ENCODE results near the gene IL17RB. TPM values are rescaled to one million over a fixed set of nuclear protein-coding genes. Genes with fewer than 3 reads are reported as not detected.

The IL17RB gene
- 1.6 TPM for total RNA-seq

GRCh38 chr3:53846134-53846850, at the start of gene IL17RB, which contains the start of gene CHDH:
Gene IL17RB (plus strand): TSS chr3:53846568. CDS start chr3:53846589, 21 bp downstream.
Gene CHDH (minus strand): TSS chr3:53846419. CDS start chr3:53824008, 22,411 bp downstream.
- Histone ChIP-seq H3K4me1 (ENCODE audit: control insufficient read depth in 3 of 3, insufficient read depth in 3 of 3, low read length in 3 of 3) (peaks cover 11 to 14% (median 13%) of the 10 kb centered on the region in 3 donors), H3K9me3 (ENCODE audit: control insufficient read depth in 3 of 3, low read length in 3 of 3) (no peaks in the 10 kb centered on the region), H3K27ac (ENCODE audit: low read depth, low read length) (peak within 1 kb of the TSS; percentile 65), H3K27me3 (ENCODE audit: control insufficient read depth in 3 of 3, insufficient read depth in 3 of 3, low read length in 3 of 3) (peaks cover 0 to 10% (median 8%) of the 10 kb centered on the region in 3 donors), H3K36me3 (ENCODE audit: control insufficient read depth in 3 of 3, insufficient read depth in 3 of 3, low read length in 3 of 3) (no peaks in the 10 kb centered on the region), H3K9ac (ENCODE audit: low read depth in 1 of 3, low read length in 3 of 3) (peak within 1 kb of the TSS; percentile 79 to 89 (median 88)), H3K4me3 (ENCODE audit: low read length in 3 of 3) (peak within 1 kb of the TSS; percentile 74 to 80 (median 77))

- Histone ChIP-seq H3K9ac (ENCODE audit: low read depth in 1 of 3, low read length in 3 of 3) (no peak overlapping the region), H3K27ac (ENCODE audit: low read depth, low read length) (no peak overlapping the region), H3K36me3 (ENCODE audit: control insufficient read depth in 3 of 3, insufficient read depth in 3 of 3, low read length in 3 of 3) (no peaks in the 10 kb centered on the region), H3K9me3 (ENCODE audit: control insufficient read depth in 3 of 3, low read length in 3 of 3) (no peaks in the 10 kb centered on the region), H3K4me1 (ENCODE audit: control insufficient read depth in 3 of 3, insufficient read depth in 3 of 3, low read length in 3 of 3) (no peaks in the 10 kb centered on the region), H3K27me3 (ENCODE audit: control insufficient read depth in 3 of 3, insufficient read depth in 3 of 3, low read length in 3 of 3) (peaks cover 8 to 14% (median 13%) of the 10 kb centered on the region in 3 donors), H3K4me3 (ENCODE audit: low read length in 3 of 3) (no peak overlapping the region)
These were observed 48.2 kb upstream of the IL17RB start for GRCh38 chr3:53798144-53798543.

- H3K27me3 ChIP-seq (ENCODE audit: control insufficient read depth in 3 of 3, insufficient read depth in 3 of 3, low read length in 3 of 3) = peaks cover 8 to 14% (median 13%) of the 10 kb centered on the region in 3 donors
- no peak overlapping the region for H3K27ac ChIP-seq (ENCODE audit: low read depth, low read length)
- no peak overlapping the region for H3K4me3 ChIP-seq (ENCODE audit: low read length in 3 of 3)
- H3K4me1 ChIP-seq (ENCODE audit: control insufficient read depth in 3 of 3, insufficient read depth in 3 of 3, low read length in 3 of 3) = no peaks in the 10 kb centered on the region
- no peak overlapping the region for H3K9ac ChIP-seq (ENCODE audit: low read depth in 1 of 3, low read length in 3 of 3)
- H3K36me3 ChIP-seq (ENCODE audit: control insufficient read depth in 3 of 3, insufficient read depth in 3 of 3, low read length in 3 of 3) = no peaks in the 10 kb centered on the region
- no peaks in the 10 kb centered on the region for H3K9me3 ChIP-seq (ENCODE audit: control insufficient read depth in 3 of 3, low read length in 3 of 3)
These were observed 47.0 kb upstream of the IL17RB start for GRCh38 chr3:53799338-53799865.

- Histone ChIP-seq H3K4me3 (ENCODE audit: low read length in 3 of 3) (no peak overlapping the region), H3K4me1 (ENCODE audit: control insufficient read depth in 3 of 3, insufficient read depth in 3 of 3, low read length in 3 of 3) (no peaks in the 10 kb centered on the region), H3K9ac (ENCODE audit: low read depth in 1 of 3, low read length in 3 of 3) (no peak overlapping the region), H3K27me3 (ENCODE audit: control insufficient read depth in 3 of 3, insufficient read depth in 3 of 3, low read length in 3 of 3) (peaks cover 5 to 15% (median 10%) of the 10 kb centered on the region in 3 donors), H3K9me3 (ENCODE audit: control insufficient read depth in 3 of 3, low read length in 3 of 3) (no peaks in the 10 kb centered on the region), H3K36me3 (ENCODE audit: control insufficient read depth in 3 of 3, insufficient read depth in 3 of 3, low read length in 3 of 3) (no peaks in the 10 kb centered on the region), H3K27ac (ENCODE audit: low read depth, low read length) (no peak overlapping the region)
These were observed 46.1 kb upstream of the IL17RB start for GRCh38 chr3:53800041-53800906.

GRCh38 chr3:53801319-53801718, 45.0 kb upstream of the IL17RB start:
- no peak overlapping the region for H3K4me3 ChIP-seq (ENCODE audit: low read length in 3 of 3)
- H3K27ac ChIP-seq (ENCODE audit: low read depth, low read length) = no peak overlapping the region
- peaks cover 0 to 2% (median 0%) of the 10 kb centered on the region in 3 donors for H3K4me1 ChIP-seq (ENCODE audit: control insufficient read depth in 3 of 3, insufficient read depth in 3 of 3, low read length in 3 of 3)
- H3K27me3 ChIP-seq (ENCODE audit: control insufficient read depth in 3 of 3, insufficient read depth in 3 of 3, low read length in 3 of 3) = peaks cover under 1 to 13% (median 5%) of the 10 kb centered on the region in 3 donors
- no peaks in the 10 kb centered on the region for H3K36me3 ChIP-seq (ENCODE audit: control insufficient read depth in 3 of 3, insufficient read depth in 3 of 3, low read length in 3 of 3)
- H3K9ac ChIP-seq (ENCODE audit: low read depth in 1 of 3, low read length in 3 of 3) = no peak overlapping the region
- no peaks in the 10 kb centered on the region for H3K9me3 ChIP-seq (ENCODE audit: control insufficient read depth in 3 of 3, low read length in 3 of 3)

GRCh38 chr3:53802256-53802880, 44.0 kb upstream of the IL17RB start:
- H3K27ac ChIP-seq (ENCODE audit: low read depth, low read length) = no peak overlapping the region
- no peaks in the 10 kb centered on the region for H3K36me3 ChIP-seq (ENCODE audit: control insufficient read depth in 3 of 3, insufficient read depth in 3 of 3, low read length in 3 of 3)
- peaks cover 0 to 11% (median 4%) of the 10 kb centered on the region in 3 donors for H3K4me1 ChIP-seq (ENCODE audit: control insufficient read depth in 3 of 3, insufficient read depth in 3 of 3, low read length in 3 of 3)
- H3K9me3 ChIP-seq (ENCODE audit: control insufficient read depth in 3 of 3, low read length in 3 of 3) = no peaks in the 10 kb centered on the region
- no peak overlapping the region for H3K4me3 ChIP-seq (ENCODE audit: low read length in 3 of 3)
- H3K9ac ChIP-seq (ENCODE audit: low read depth in 1 of 3, low read length in 3 of 3) = no peak overlapping the region
- peaks cover 0 to 16% (median 5%) of the 10 kb centered on the region in 3 donors for H3K27me3 ChIP-seq (ENCODE audit: control insufficient read depth in 3 of 3, insufficient read depth in 3 of 3, low read length in 3 of 3)

- Histone ChIP-seq H3K4me3 (ENCODE audit: low read length in 3 of 3) (no peak overlapping the region), H3K36me3 (ENCODE audit: control insufficient read depth in 3 of 3, insufficient read depth in 3 of 3, low read length in 3 of 3) (no peaks in the 10 kb centered on the region), H3K27me3 (ENCODE audit: control insufficient read depth in 3 of 3, insufficient read depth in 3 of 3, low read length in 3 of 3) (peaks cover 0 to 16% (median 3%) of the 10 kb centered on the region in 3 donors), H3K27ac (ENCODE audit: low read depth, low read length) (no peak overlapping the region), H3K9me3 (ENCODE audit: control insufficient read depth in 3 of 3, low read length in 3 of 3) (no peaks in the 10 kb centered on the region), H3K9ac (ENCODE audit: low read depth in 1 of 3, low read length in 3 of 3) (no peak overlapping the region), H3K4me1 (ENCODE audit: control insufficient read depth in 3 of 3, insufficient read depth in 3 of 3, low read length in 3 of 3) (peaks cover 0 to 11% (median 4%) of the 10 kb centered on the region in 3 donors)
These were observed 43.1 kb upstream of the IL17RB start for GRCh38 chr3:53803124-53803815.

GRCh38 chr3:53803816-53804695, 42.3 kb upstream of the IL17RB start:
- peaks cover 0 to 13% (median 4%) of the 10 kb centered on the region in 3 donors for H3K27me3 ChIP-seq (ENCODE audit: control insufficient read depth in 3 of 3, insufficient read depth in 3 of 3, low read length in 3 of 3)
- H3K9ac ChIP-seq (ENCODE audit: low read depth in 1 of 3, low read length in 3 of 3) = no peak overlapping the region
- H3K36me3 ChIP-seq (ENCODE audit: control insufficient read depth in 3 of 3, insufficient read depth in 3 of 3, low read length in 3 of 3) = no peaks in the 10 kb centered on the region
- H3K4me1 ChIP-seq (ENCODE audit: control insufficient read depth in 3 of 3, insufficient read depth in 3 of 3, low read length in 3 of 3) = peaks cover 0 to 11% (median 4%) of the 10 kb centered on the region in 3 donors
- H3K4me3 ChIP-seq (ENCODE audit: low read length in 3 of 3) = no peak overlapping the region
- H3K9me3 ChIP-seq (ENCODE audit: control insufficient read depth in 3 of 3, low read length in 3 of 3) = no peaks in the 10 kb centered on the region
- H3K27ac ChIP-seq (ENCODE audit: low read depth, low read length) = no peak overlapping the region

All from skeletal muscle tissue (tissue), 4 donors.